ENCODE results near the gene MAP1S.

- TF ChIP-seq POLR2A (IDR thresholded peaks at IDR 0.05) (no peak), CTCF (IDR thresholded peaks at IDR 0.05) (no peak)
Observed at GRCh38 chr19:17770613-17771012, 51.3 kb downstream of the MAP1S start.

All from heart left ventricle (tissue), 13 donors.